Measurements from ENCODE around the gene INPP5D. TPM values are rescaled to one million over a fixed set of nuclear protein-coding genes. Genes with fewer than 3 reads are reported as not detected.

Gene INPP5D
- total and polyA plus RNA-seq, 2 of the 8 experiments (the other 6 are each of a cell fraction or from before 2014, with no cell fraction given), result 4.5 to 7.1 TPM

- TF ChIP-seq CHD7 (IDR thresholded peaks at IDR 0.05; ENCODE audit: insufficient replicate concordance, low read length), result no peak
- TF ChIP-seq RAD21 (IDR thresholded peaks at IDR 0.05 in 1 of 2, conservative IDR thresholded peaks at IDR 0.05 in 1 of 2; ENCODE audit: low read depth in 2 of 2, low read length in 2 of 2), result peak; percentile 42 to 66
These were observed 38.5 kb downstream of the INPP5D start (continued) for GRCh38 chr2:233098618-233099017.

Data from H1 (cell line).